Uterus (tissue), 2 donors: Measurements from ENCODE around the gene ATG5.

ENCODE experiments used
- CTCF ChIP-seq, 4 experiments: fragments of 200-600 bp in 2 of 4; fragments of 450-650 bp in 2 of 4; sonication (generic) in 2 of 4; IDR thresholded peaks; one replicate each; pipeline ENCODE4 v1.5.1; 2016 to 2019; ENCODE audit warnings: antibody characterized with exemption in 4 of 4, mild to moderate bottlenecking in 2 of 4, moderate library complexity in 1 of 4
- POLR2A ChIP-seq, 2 donors: fragments of 450-650 bp; IDR thresholded peaks; one replicate each; pipeline ENCODE4 v1.6.1; 2016; ENCODE audit warnings: antibody characterized with exemption in 2 of 2, mild to moderate bottlenecking in 1 of 2, moderate library complexity in 1 of 2

GRCh38 chr6:106212576-106212975 is 113.0 kb downstream of the ATG5 start:
- TF ChIP-seq CTCF (IDR thresholded peaks at IDR 0.05), result no peak
- TF ChIP-seq POLR2A (IDR thresholded peaks at IDR 0.05), result no peak
